GM12875 (cell line): ENCODE results near the gene RAB3GAP1.

ENCODE experiments used
- H3K4me3 ChIP-seq: one replicate; pipeline ENCODE4 v1.5.1; 2011; ENCODE audit warnings: low read depth, low read length, control low read depth
- TF ChIP-seq, protein P1 (sequence below): IDR thresholded peaks from 2 replicates; pipeline ENCODE4 v1.5.1; 2011; ENCODE audit warnings: low read depth, mild to moderate bottlenecking, control low read depth, inconsistent platforms, low read length, moderate library complexity, borderline replicate concordance; ENCODE audit not compliant: insufficient read depth

RAB3GAP1 gene

GRCh38 chr2:135055182-135055786, 3.2 kb downstream of the RAB3GAP1 start:
- H3K4me3 ChIP-seq = no peak overlapping the region
- TF ChIP-seq, protein P1, sequence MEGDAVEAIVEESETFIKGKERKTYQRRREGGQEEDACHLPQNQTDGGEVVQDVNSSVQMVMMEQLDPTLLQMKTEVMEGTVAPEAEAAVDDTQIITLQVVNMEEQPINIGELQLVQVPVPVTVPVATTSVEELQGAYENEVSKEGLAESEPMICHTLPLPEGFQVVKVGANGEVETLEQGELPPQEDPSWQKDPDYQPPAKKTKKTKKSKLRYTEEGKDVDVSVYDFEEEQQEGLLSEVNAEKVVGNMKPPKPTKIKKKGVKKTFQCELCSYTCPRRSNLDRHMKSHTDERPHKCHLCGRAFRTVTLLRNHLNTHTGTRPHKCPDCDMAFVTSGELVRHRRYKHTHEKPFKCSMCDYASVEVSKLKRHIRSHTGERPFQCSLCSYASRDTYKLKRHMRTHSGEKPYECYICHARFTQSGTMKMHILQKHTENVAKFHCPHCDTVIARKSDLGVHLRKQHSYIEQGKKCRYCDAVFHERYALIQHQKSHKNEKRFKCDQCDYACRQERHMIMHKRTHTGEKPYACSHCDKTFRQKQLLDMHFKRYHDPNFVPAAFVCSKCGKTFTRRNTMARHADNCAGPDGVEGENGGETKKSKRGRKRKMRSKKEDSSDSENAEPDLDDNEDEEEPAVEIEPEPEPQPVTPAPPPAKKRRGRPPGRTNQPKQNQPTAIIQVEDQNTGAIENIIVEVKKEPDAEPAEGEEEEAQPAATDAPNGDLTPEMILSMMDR = no peak

- TF ChIP-seq, protein P1 = no peak
- no peak overlapping the region for H3K4me3 ChIP-seq
Observed at GRCh38 chr2:135056790-135057189, 4.7 kb downstream of the RAB3GAP1 start.

- H3K4me3 ChIP-seq = no peak overlapping the region
- TF ChIP-seq, protein P1 = no peak
Observed at GRCh38 chr2:135059577-135059976, 7.5 kb downstream of the RAB3GAP1 start.

DNA sequence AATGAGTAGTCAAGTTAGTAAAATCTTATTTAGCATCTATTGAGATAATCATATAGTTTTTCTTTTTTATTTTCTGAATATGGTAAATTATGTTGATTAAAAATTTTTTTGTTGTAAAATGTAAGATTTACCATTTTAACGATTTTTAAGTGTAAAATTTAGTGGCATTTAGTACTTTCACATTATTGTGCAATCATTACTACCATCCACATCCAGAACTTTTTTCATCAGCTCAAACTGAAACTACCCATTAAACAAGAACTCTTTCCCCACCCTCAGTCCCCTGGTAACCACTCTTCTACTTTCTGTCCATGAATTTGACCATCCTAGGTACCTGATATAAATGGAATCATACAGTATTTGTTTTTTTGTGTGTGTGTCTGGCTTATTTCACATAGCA, 11.1 kb downstream of the RAB3GAP1 start:
- H3K4me3 ChIP-seq = no peak overlapping the region
- TF ChIP-seq, protein P1 = no peak

DNA sequence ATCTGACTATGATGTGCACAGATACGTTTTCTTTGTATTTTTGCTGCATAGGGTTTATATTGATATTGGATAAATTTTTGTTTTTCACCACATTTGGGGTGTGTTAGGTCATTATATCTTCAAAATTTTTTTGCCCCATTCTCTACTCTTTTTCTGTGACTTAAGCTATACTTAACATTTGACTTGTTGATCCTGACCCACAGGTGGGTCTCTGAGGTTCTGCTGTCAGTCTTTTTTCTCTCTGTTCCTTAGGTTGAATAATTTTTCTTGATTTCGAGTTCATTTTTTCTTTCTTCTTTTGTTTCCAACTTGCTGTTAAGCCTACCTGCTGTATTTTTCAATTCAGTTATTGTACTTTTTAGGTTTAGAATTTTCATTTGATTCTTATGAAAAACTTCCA, 12.1 kb downstream of the RAB3GAP1 start:
- H3K4me3 ChIP-seq = no peak overlapping the region
- TF ChIP-seq, protein P1 = no peak

DNA sequence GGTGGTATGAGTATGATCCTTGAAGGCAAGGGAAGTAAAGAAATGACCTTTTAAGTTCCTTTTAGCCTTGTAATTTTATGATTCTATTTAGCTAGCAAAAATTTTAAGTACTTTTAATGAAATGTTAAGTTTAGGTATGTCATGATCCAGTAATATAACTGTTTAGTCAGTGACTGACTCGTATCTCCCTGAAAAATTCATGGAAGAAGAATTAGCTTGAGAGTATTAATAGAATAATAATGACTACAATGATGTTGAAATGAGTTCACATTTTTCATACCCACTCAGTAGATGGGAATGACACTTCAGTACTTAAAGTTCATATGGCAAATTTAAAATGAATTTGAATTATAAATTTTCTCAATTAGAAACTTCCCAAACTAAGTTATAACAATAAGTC, 14.6 kb downstream of the RAB3GAP1 start:
- TF ChIP-seq, protein P1 = no peak
- no peak overlapping the region for H3K4me3 ChIP-seq

GRCh38 chr2:135072125-135072997, 20.3 kb downstream of the RAB3GAP1 start:
- H3K4me3 ChIP-seq = no peak overlapping the region
- TF ChIP-seq, protein P1 = no peak
